Endothelial cell of umbilical vein (primary cell): ENCODE measurements around the gene OR4D2. TPM values are rescaled to one million over a fixed set of nuclear protein-coding genes. Genes with fewer than 3 reads are reported as not detected.

Experiments
- BruUV-seq: library from RNA; stranded (reverse); fragments of 400-500 nt; replicated peaks from 2 replicates; lab custom pipeline; 2021; lab: Mats Ljungman, UMichigan
- CTCF ChIA-PET: fragments of 300-600, 350-600 bp; sonication (Branson Sonifier 250); formaldehyde crosslinking; loops from one replicate; lab custom pipeline; 2021; ENCODE audit warnings: antibody characterized with exemption, inconsistent platforms; lab: Charles Lee
- POLR2A ChIA-PET: fragments of 300-600, 350-600 bp; sonication (Branson Sonifier 250); formaldehyde crosslinking; loops from one replicate; lab custom pipeline; 2021; ENCODE audit warnings: antibody characterized with exemption, inconsistent platforms; lab: Charles Lee
- DNase-seq: peaks from one replicate; pipeline ENCODE4 v3.0.0-alpha.2; 2011; ENCODE audit warnings: low read depth, low spot score
- FAIRE-seq: peaks from 2 replicates; lab custom pipeline; 2011; peaks lifted over from hg19 to GRCh38; lab: Jason Lieb, UNC
- H2AFZ ChIP-seq: 2 replicates; pipeline ENCODE4 v1.6.0; 2012; ENCODE audit warnings: low read depth, low read length, control low read depth, inconsistent platforms
- H3K27ac ChIP-seq: 2 replicates; pipeline ENCODE4 v1.5.1; 2011; ENCODE audit warnings: low read depth, mild to moderate bottlenecking, control low read depth, low read length, moderate library complexity; ENCODE audit not compliant: insufficient read depth
- H3K27me3 ChIP-seq, 2 experiments: 2 replicates each; pipeline versions ENCODE4 v1.6.0 to v1.6.1; 2011; ENCODE audit warnings: low read length in 2 of 2, mixed read lengths in 1 of 2; ENCODE audit not compliant: control insufficient read depth in 2 of 2, insufficient read depth in 2 of 2
- H3K36me3 ChIP-seq, 2 experiments: 2 replicates in 1 of 2; 3 replicates in 1 of 2; pipeline ENCODE4 v1.5.1; 2011; ENCODE audit warnings: low read length in 2 of 2, mild to moderate bottlenecking in 1 of 2, moderate library complexity in 1 of 2; ENCODE audit not compliant: control insufficient read depth in 2 of 2, insufficient read depth in 2 of 2; ENCODE audit errors: extremely low read depth in 1 of 2
- H3K4me1 ChIP-seq: 3 replicates; pipeline ENCODE4 v1.5.1; 2011; ENCODE audit warnings: mild to moderate bottlenecking, low read length; ENCODE audit not compliant: control insufficient read depth, insufficient read depth; ENCODE audit errors: extremely low read depth
- H3K4me2 ChIP-seq: 2 replicates; pipeline ENCODE4 v1.6.1; 2011; ENCODE audit warnings: low read length, control low read depth, mixed read lengths; ENCODE audit not compliant: insufficient read depth
- H3K4me3 ChIP-seq, 3 experiments: fragments of 200-600 bp in 1 of 3; sonication (generic), shearing (Covaris generic) in 1 of 3; replicated peaks in 1 of 3; 2 replicates each; pipeline ENCODE4 v1.5.1; 2011 to 2016; ENCODE audit warnings: control low read depth in 3 of 3, low read length in 3 of 3, mild to moderate bottlenecking in 2 of 3, inconsistent platforms in 1 of 3, low read depth in 1 of 3, moderate library complexity in 1 of 3; ENCODE audit not compliant: insufficient read depth in 1 of 3
- H3K79me2 ChIP-seq: 2 replicates; pipeline ENCODE4 v1.6.0; 2012; ENCODE audit warnings: low read length, inconsistent platforms; ENCODE audit not compliant: control insufficient read depth, insufficient read depth
- H3K9ac ChIP-seq: replicated peaks from 2 replicates; pipeline ENCODE3; 2011; ENCODE audit warnings: low read length, control low read depth; ENCODE audit not compliant: insufficient read depth; ENCODE audit errors: extremely low read depth
- H3K9me1 ChIP-seq: replicated peaks from 3 replicates; pipeline ENCODE4 v1.6.0; 2011; ENCODE audit warnings: mild to moderate bottlenecking, low read length; ENCODE audit not compliant: control insufficient read depth, insufficient read depth; ENCODE audit errors: extremely low read depth
- H3K9me3 ChIP-seq: replicated peaks from 2 replicates; pipeline ENCODE4 v1.5.1; 2012; ENCODE audit warnings: low read length, inconsistent platforms; ENCODE audit not compliant: control insufficient read depth, insufficient read depth
- H4K20me1 ChIP-seq: replicated peaks from 2 replicates; pipeline ENCODE3; 2011; ENCODE audit warnings: mild to moderate bottlenecking, low read length; ENCODE audit not compliant: control insufficient read depth, insufficient read depth; ENCODE audit errors: extremely low read depth
- EZH2 ChIP-seq: IDR thresholded peaks from 2 replicates; pipeline ENCODE4 v1.6.1; 2012; ENCODE audit warnings: borderline replicate concordance, low read depth, mild to moderate bottlenecking, moderate library complexity, low read length, inconsistent platforms; ENCODE audit not compliant: severe bottlenecking
- FOS ChIP-seq: IDR thresholded peaks from 2 replicates; pipeline ENCODE4 v1.6.1; 2011; ENCODE audit warnings: mild to moderate bottlenecking, low read length, moderate library complexity, borderline replicate concordance; ENCODE audit not compliant: insufficient read depth
- GATA2 ChIP-seq: IDR thresholded peaks from 2 replicates; pipeline ENCODE4 v1.7.0; 2011; ENCODE audit warnings: low read depth, mild to moderate bottlenecking, moderate library complexity, mixed read lengths, low read length; ENCODE audit not compliant: insufficient read length, insufficient read depth
- JUN ChIP-seq: IDR thresholded peaks from 2 replicates; pipeline ENCODE4 v1.6.1; 2011; ENCODE audit warnings: borderline replicate concordance, low read depth; ENCODE audit not compliant: insufficient read length, insufficient read depth
- MYC ChIP-seq: IDR thresholded peaks from one replicate; pipeline ENCODE4 v1.6.1; 2011; ENCODE audit warnings: mild to moderate bottlenecking, low read depth, low read length
- POLR2A ChIP-seq: IDR thresholded peaks from 2 replicates; pipeline ENCODE4 v1.6.1; 2012; ENCODE audit warnings: low read depth, mild to moderate bottlenecking, control low read depth, low read length
- POLR2AphosphoS5 ChIP-seq: IDR thresholded peaks from 2 replicates; pipeline ENCODE4 v1.6.1; 2012; ENCODE audit warnings: low read depth, mild to moderate bottlenecking, control low read depth, low read length, moderate library complexity; ENCODE audit not compliant: insufficient read depth
- dilution Hi-C: fragments of 300-500 bp; cut with MboI; formaldehyde crosslinking; loops from one replicate; pipeline ENCODE4 v1.15.0; 2019; ENCODE audit warnings: low sequenced_read_pairs; ENCODE audit not compliant: extremely low pct_ligation_motif_present
- intact Hi-C: fragments of 100-400 bp; cut with micrococcal nuclease; formaldehyde crosslinking; loops from one replicate; pipeline ENCODE4 v1.10.0; 2022
- polyA plus RNA-seq, 4 experiments: library from polyadenylated mRNA; depleted of rRNA in 3 of 4; stranded (reverse) in 3 of 4; unstranded in 1 of 4; fragments of >200 nt; gene quantifications; 2 replicates each; pipeline versions ENCODE4 v1.2.1 to v1.2.3, GENCODE V29; 2011 to 2012; ENCODE audit warnings: missing spikeins in 1 of 4
- total RNA-seq: library from RNA; stranded (reverse); gene quantifications from 2 replicates; pipeline ENCODE4 v1.2.3, GENCODE V29; 2021
- TF ChIP-seq, protein P1 (sequence below), 2 donors: IDR thresholded peaks; 1 replicate in 1 of 2; 2 replicates in 1 of 2; pipeline ENCODE4 v1.5.1; 2011; ENCODE audit warnings: low read length in 2 of 2, mild to moderate bottlenecking in 2 of 2, moderate library complexity in 2 of 2, control low read depth in 1 of 2, inconsistent platforms in 1 of 2, low read depth in 1 of 2; ENCODE audit not compliant: insufficient read depth in 1 of 2; ENCODE audit errors: extremely low read depth in 1 of 2
- TF ChIP-seq, protein P2 (sequence below): IDR thresholded peaks from 2 replicates; pipeline ENCODE4 v1.6.1; 2011; ENCODE audit not compliant: insufficient read depth, insufficient read length

OR4D2 gene
- total and polyA plus RNA-seq, 2 donors (not counting 3 experiments of a cell fraction or from before 2014, with no cell fraction given): not detected

DNA sequence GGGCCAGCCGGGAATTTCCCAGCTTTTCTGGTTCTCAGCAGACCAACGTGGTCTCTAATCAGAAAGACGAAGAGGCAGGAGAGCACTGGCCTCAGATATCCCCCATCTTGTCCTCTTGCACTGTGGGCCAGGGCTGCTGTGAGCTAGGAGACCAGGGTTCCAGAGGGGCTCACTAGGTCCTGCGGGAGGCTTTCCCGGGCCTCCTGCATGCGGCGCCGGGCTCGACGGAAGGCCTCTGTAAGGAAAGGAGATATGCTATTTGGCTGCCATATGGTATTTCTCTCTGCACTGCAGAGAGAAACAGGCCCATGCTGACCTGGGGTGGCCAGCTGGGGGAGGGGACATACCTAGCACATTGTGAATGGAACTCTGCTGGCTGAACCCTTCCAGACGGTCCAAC lies 39.2 kb downstream of the OR4D2 start:
- H3K4me1 ChIP-seq: no peaks in the 10 kb centered on the region

More for the DNA sequence above, 39.2 kb downstream of the OR4D2 start:
- Histone ChIP-seq H3K4me2 (no peak overlapping the region), H4K20me1 (no peaks in the 10 kb centered on the region), H3K9me3 (no peaks in the 10 kb centered on the region), H3K9me1 (no peaks in the 10 kb centered on the region), H3K79me2 (no peaks in the 10 kb centered on the region), H2AFZ (no peak overlapping the region), H3K27ac (no peak overlapping the region), H3K9ac (no peak overlapping the region), H3K27me3 (no peaks in the 10 kb centered on the region), H3K36me3 (peaks cover 0 to 6% of the 10 kb centered on the region in 2 experiments), H3K4me3 (no peak overlapping the region)
- TF ChIP-seq EZH2 (no peak), FOS (no peak), JUN (no peak), MYC (no peak), GATA2 (no peak), POLR2AphosphoS5 (no peak), POLR2A (no peak)
- TF ChIP-seq, protein P1, sequence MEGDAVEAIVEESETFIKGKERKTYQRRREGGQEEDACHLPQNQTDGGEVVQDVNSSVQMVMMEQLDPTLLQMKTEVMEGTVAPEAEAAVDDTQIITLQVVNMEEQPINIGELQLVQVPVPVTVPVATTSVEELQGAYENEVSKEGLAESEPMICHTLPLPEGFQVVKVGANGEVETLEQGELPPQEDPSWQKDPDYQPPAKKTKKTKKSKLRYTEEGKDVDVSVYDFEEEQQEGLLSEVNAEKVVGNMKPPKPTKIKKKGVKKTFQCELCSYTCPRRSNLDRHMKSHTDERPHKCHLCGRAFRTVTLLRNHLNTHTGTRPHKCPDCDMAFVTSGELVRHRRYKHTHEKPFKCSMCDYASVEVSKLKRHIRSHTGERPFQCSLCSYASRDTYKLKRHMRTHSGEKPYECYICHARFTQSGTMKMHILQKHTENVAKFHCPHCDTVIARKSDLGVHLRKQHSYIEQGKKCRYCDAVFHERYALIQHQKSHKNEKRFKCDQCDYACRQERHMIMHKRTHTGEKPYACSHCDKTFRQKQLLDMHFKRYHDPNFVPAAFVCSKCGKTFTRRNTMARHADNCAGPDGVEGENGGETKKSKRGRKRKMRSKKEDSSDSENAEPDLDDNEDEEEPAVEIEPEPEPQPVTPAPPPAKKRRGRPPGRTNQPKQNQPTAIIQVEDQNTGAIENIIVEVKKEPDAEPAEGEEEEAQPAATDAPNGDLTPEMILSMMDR (IDR thresholded peaks at IDR 0.05; ENCODE audit: extremely low read depth in 1 of 2, insufficient read depth in 1 of 2, low read depth in 1 of 2, low read length in 2 of 2): no peak
- TF ChIP-seq, protein P2, sequence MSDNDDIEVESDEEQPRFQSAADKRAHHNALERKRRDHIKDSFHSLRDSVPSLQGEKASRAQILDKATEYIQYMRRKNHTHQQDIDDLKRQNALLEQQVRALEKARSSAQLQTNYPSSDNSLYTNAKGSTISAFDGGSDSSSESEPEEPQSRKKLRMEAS: no peak
- DNase-seq (no peak), FAIRE-seq (no peak)
- ChIA-PET CTCF (interaction anchor here (0.8 kb wide), 1 partner anchor 13 kb away, joined by 3 read pairs; no protein-coding TSS in a partner anchor), POLR2A (no interaction called here)
- no TSS peak for BruUV-seq
- dilution Hi-C loops (no loop called here), intact Hi-C loops (no loop called here)
